Ovary (tissue), 3 donors: ENCODE results near the gene NAP1L1.

ENCODE experiments used
- CTCF ChIP-seq, 3 donors: fragments of 450-650 bp in 2 of 3; fragments of 200-600 bp in 1 of 3; IDR thresholded peaks; one replicate each; pipeline versions ENCODE4 v1.5.1 to v1.8.0; 2016 to 2022; ENCODE audit warnings: antibody characterized with exemption in 3 of 3, mild to moderate bottlenecking in 1 of 3
- EP300 ChIP-seq: sonication (generic); formaldehyde crosslinking; IDR thresholded peaks from one replicate; pipeline ENCODE4 v1.6.1; 2017; ENCODE audit warnings: antibody characterized with exemption
- POLR2A ChIP-seq: fragments of 450-650 bp; IDR thresholded peaks from one replicate; pipeline ENCODE4 v1.6.1; 2017; ENCODE audit warnings: antibody characterized with exemption, mild to moderate bottlenecking, moderate library complexity
- donor health status: DM: no; HTN: no; CAD: no.

DNA sequence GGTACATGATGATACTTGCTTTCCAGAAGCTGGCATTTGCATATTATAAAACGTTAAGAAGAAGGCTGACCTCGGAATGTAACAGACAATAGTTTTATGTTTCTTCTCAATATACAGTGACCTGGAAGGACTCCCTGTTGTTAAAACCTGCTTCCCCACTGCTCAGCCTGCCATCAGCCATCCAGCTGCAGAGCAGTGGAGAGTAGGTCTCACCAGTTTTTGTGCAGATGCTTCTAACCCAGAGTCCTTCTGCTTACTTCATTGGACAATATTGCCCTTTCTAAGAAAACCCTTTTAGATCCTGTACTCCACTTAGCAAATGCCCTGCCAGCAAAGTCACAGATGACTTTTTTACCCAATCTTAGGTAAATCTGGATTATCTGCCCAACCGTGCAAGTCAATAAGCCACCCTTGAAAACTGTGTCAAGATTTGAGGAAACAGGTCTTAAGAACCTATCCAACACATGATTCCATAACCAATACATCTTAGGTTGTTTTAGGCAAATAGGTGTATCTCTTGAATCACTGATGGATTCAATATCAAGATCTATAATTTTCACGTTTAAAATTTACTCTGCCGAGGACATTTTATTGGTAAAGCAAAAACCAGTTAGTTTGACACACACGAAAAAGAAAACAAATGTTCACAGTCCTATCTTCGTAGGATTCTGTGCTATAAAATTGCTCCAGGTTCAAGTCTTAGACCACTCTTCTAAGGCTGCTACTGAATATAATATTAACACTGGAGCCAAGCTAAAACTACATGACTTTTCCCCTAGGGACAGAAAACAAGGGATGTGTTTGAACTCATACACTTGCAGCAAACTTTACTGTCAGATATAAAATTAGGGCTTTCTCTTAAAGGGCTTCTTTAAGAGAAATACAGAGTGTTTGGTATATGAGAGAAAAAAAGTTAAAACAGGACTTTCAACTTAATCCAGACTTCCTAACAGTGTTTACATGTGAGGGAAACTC is 58.6 kb downstream of the NAP1L1 start:
- TF ChIP-seq CTCF (IDR thresholded peaks at IDR 0.05) (no peak), POLR2A (no peak), EP300 (no peak)
